K562 (cell line): Measurements from ENCODE around the gene ITPR1. TPM values are rescaled to one million over a fixed set of nuclear protein-coding genes. Genes with fewer than 3 reads are reported as not detected.

ENCODE experiments used
- FOXK2 ChIP-seq, 2 experiments: fragments of 450-650 bp; IDR thresholded peaks in 1 of 2; conservative IDR thresholded peaks in 1 of 2; 2 replicates each; pipeline ENCODE4 v1.6.1; 2016; ENCODE audit warnings: low read depth in 2 of 2, mild to moderate bottlenecking in 1 of 2
- MAFK ChIP-seq: IDR thresholded peaks from 2 replicates; pipeline ENCODE4 v1.6.1; 2011; ENCODE audit warnings: low read length, improper control_type of control experiment
- MAZ ChIP-seq, 2 experiments: fragments of 450-650 bp in 1 of 2; sonication (generic) in 1 of 2; formaldehyde crosslinking; IDR thresholded peaks in 1 of 2; conservative IDR thresholded peaks in 1 of 2; 2 replicates each; pipeline versions ENCODE4 v1.4.0 to v1.5.0; 2020; ENCODE audit warnings: mild to moderate bottlenecking in 1 of 2, missing genetic modification reagents in 1 of 2
- MTA3 ChIP-seq: fragments of 450-650 bp; formaldehyde crosslinking; IDR thresholded peaks from 2 replicates; pipeline ENCODE4 v1.6.1; 2017; ENCODE audit warnings: mild to moderate bottlenecking, borderline replicate concordance
- NBN ChIP-seq: fragments of 450-650 bp; IDR thresholded peaks from 2 replicates; pipeline ENCODE4 v1.6.1; 2016; ENCODE audit warnings: low read depth, mild to moderate bottlenecking
- RFX1 ChIP-seq: fragments of 450-650 bp; IDR thresholded peaks from 2 replicates; pipeline ENCODE4 v1.6.1; 2016; ENCODE audit warnings: mild to moderate bottlenecking, moderate library complexity
- SOX6 ChIP-seq: fragments of 450-650 bp; IDR thresholded peaks from 2 replicates; pipeline ENCODE4 v1.6.1; 2014; ENCODE audit warnings: mild to moderate bottlenecking
- SREBF1 ChIP-seq: fragments of 150-350 bp; IDR thresholded peaks from 2 replicates; pipeline ENCODE4 v1.6.1; 2014; ENCODE audit warnings: antibody characterized with exemption, low read depth, low read length, borderline replicate concordance
- STAT5B ChIP-seq: fragments of 250-450 bp; sonication (Bioruptor Pico); IDR thresholded peaks from 2 replicates; pipeline ENCODE4 v1.8.0; 2021; ENCODE audit warnings: mild to moderate bottlenecking, inconsistent platforms
- ZNF589 ChIP-seq: fragments of 200-800 bp; sonication (Bioruptor generic); IDR thresholded peaks from 2 replicates; pipeline ENCODE4 v1.6.1; 2016; ENCODE audit warnings: low read depth, missing genetic modification characterization, missing compliant biosample characterization
- ZNF707 ChIP-seq: fragments of 250-450 bp; sonication (Bioruptor Pico); conservative IDR thresholded peaks from 2 replicates; pipeline ENCODE4 v1.8.0; 2022; ENCODE audit warnings: inconsistent platforms, mild to moderate bottlenecking, moderate library complexity
- polyA plus RNA-seq, 8 experiments: library from polyadenylated mRNA; depleted of rRNA in 4 of 8; stranded (reverse) in 5 of 8; unstranded in 3 of 8; fragments of >200 nt; fragmentation: Nextera tagmentation in 2 of 8; fragmentation: Illumina TruSeq in 1 of 8; extraction: Ambion mirVana in 2 of 8; extraction: Trizol in 1 of 8; gene quantifications; 2 replicates each; pipeline versions ENCODE4 v1.2.1 to v1.2.3, GENCODE V29; 2011 to 2014; ENCODE audit warnings: inconsistent platforms in 1 of 8, missing spikeins in 1 of 8
- total RNA-seq, 7 experiments: library from RNA; depleted of rRNA in 6 of 7; stranded (reverse); fragments of >200 nt in 6 of 7; fragmentation: Illumina TruSeq in 2 of 7; extraction: Trizol in 2 of 7; gene quantifications; 2 replicates each; pipeline versions ENCODE4 v1.2.1 to v1.2.3, GENCODE V29; 2011 to 2021; ENCODE audit warnings: low replicate concordance in 1 of 7
- TF ChIP-seq, protein P1 (sequence below): fragments of 450-650 bp; formaldehyde crosslinking; IDR thresholded peaks from 2 replicates; pipeline ENCODE4 v1.4.0; 2020; ENCODE audit warnings: mild to moderate bottlenecking, moderate library complexity
- TF ChIP-seq, protein P2 (sequence below), 2 experiments: fragments of 450-650 bp; formaldehyde crosslinking in 1 of 2; IDR thresholded peaks; 2 replicates each; pipeline versions ENCODE4 v1.4.0 to v1.6.1; 2014 to 2020; ENCODE audit warnings: mild to moderate bottlenecking in 2 of 2, borderline replicate concordance in 1 of 2, low read depth in 1 of 2
- TF ChIP-seq, protein P3 (sequence below): fragments of 250-450 bp; sonication (Bioruptor Pico); IDR thresholded peaks from 2 replicates; pipeline ENCODE4 v1.4.0; 2020; ENCODE audit warnings: mild to moderate bottlenecking

ITPR1 gene
- total and polyA plus RNA-seq, 9 of the 15 experiments (the other 6 are each of a cell fraction or from before 2014, with no cell fraction given) = 22.4 to 40.0 (median 27.4) TPM

DNA sequence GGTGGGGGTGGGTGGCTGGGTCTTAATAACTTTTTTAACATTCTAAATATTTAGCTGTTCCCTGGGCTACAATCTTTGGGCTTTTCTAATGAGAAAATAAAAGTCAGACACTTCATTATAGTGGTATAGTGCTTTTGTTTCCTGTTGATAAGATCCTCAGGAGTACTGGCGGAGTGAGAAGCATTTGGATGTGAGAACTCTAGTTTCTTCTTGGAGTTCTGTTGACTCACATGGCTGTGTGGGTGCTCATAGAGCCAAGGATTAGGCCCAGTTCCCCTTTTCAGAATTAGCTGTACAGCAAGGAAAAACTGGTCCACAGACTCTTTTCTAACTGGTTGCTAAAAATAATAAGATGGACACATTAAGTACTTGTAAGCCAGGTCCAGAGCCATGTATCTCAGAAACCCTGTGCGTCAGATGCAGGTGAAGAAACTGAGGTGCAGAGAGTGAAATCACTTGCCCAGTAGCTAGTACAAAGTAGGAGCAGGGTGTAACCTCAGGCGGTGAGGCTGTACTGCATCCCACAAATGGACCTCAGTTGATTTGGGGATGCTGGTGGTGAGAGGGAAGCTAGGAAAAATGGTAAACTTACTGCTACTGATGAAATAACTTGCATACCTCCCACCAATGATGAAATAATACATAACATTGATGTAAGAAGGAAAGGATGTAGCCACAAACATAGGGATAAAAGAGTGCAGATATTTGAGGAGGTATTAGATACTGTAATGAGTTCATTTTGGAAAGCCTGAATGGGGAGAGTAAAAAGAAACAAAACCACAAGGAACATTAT, 2.3 kb downstream of the ITPR1 start (continued):
- TF ChIP-seq, protein P1, sequence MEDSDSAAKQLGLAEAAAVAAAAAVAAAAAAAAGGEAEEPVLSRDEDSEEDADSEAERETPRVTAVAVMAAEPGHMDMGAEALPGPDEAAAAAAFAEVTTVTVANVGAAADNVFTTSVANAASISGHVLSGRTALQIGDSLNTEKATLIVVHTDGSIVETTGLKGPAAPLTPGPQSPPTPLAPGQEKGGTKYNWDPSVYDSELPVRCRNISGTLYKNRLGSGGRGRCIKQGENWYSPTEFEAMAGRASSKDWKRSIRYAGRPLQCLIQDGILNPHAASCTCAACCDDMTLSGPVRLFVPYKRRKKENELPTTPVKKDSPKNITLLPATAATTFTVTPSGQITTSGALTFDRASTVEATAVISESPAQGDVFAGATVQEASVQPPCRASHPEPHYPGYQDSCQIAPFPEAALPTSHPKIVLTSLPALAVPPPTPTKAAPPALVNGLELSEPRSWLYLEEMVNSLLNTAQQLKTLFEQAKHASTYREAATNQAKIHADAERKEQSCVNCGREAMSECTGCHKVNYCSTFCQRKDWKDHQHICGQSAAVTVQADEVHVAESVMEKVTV (CRISPR knock-in tag) = 0 out of 2 replicates have a peak, but pooled peaks have one; percentile 4
- TF ChIP-seq SOX6 (peak; percentile 81), ZNF589 (CRISPR knock-in tag) (peak; percentile 86), MTA3 (peak; percentile 53; the same call in 1 of the 2 replicates), ZNF707 (no peak), FOXK2 (conservative IDR thresholded peaks at IDR 0.05 in 1 of 2, IDR thresholded peaks at IDR 0.05 in 1 of 2; ENCODE audit: low read depth in 2 of 2) (0 out of 4 replicates have a peak, but pooled peaks of 1 of the 2 experiments have one; percentile 4), SREBF1 (no peak), STAT5B (CRISPR knock-in tag) (no peak), RFX1 (peak; percentile 45), MAZ (CRISPR knock-in tag; conservative IDR thresholded peaks at IDR 0.05 in 1 of 2, IDR thresholded peaks at IDR 0.05 in 1 of 2) (0 out of 4 replicates have a peak, but pooled peaks of 1 of the 2 experiments have one; percentile 27), NBN (peak; percentile 19; the same call in 1 of the 2 replicates), MAFK (no peak)
- TF ChIP-seq, protein P2, sequence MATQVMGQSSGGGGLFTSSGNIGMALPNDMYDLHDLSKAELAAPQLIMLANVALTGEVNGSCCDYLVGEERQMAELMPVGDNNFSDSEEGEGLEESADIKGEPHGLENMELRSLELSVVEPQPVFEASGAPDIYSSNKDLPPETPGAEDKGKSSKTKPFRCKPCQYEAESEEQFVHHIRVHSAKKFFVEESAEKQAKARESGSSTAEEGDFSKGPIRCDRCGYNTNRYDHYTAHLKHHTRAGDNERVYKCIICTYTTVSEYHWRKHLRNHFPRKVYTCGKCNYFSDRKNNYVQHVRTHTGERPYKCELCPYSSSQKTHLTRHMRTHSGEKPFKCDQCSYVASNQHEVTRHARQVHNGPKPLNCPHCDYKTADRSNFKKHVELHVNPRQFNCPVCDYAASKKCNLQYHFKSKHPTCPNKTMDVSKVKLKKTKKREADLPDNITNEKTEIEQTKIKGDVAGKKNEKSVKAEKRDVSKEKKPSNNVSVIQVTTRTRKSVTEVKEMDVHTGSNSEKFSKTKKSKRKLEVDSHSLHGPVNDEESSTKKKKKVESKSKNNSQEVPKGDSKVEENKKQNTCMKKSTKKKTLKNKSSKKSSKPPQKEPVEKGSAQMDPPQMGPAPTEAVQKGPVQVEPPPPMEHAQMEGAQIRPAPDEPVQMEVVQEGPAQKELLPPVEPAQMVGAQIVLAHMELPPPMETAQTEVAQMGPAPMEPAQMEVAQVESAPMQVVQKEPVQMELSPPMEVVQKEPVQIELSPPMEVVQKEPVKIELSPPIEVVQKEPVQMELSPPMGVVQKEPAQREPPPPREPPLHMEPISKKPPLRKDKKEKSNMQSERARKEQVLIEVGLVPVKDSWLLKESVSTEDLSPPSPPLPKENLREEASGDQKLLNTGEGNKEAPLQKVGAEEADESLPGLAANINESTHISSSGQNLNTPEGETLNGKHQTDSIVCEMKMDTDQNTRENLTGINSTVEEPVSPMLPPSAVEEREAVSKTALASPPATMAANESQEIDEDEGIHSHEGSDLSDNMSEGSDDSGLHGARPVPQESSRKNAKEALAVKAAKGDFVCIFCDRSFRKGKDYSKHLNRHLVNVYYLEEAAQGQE (IDR thresholded peaks at IDR 0.05; ENCODE audit: borderline replicate concordance) = peak; percentile 11; the same call in 1 of the 2 replicates
- TF ChIP-seq, protein P2 (CRISPR knock-in tag; IDR thresholded peaks at IDR 0.05; ENCODE audit: low read depth) = no peak
- TF ChIP-seq, protein P3, sequence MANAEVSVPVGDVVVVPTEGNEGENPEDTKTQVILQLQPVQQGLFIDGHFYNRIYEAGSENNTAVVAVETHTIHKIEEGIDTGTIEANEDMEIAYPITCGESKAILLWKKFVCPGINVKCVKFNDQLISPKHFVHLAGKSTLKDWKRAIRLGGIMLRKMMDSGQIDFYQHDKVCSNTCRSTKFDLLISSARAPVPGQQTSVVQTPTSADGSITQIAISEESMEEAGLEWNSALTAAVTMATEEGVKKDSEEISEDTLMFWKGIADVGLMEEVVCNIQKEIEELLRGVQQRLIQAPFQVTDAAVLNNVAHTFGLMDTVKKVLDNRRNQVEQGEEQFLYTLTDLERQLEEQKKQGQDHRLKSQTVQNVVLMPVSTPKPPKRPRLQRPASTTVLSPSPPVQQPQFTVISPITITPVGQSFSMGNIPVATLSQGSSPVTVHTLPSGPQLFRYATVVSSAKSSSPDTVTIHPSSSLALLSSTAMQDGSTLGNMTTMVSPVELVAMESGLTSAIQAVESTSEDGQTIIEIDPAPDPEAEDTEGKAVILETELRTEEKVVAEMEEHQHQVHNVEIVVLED (CRISPR knock-in tag) = 0 out of 2 replicates have a peak, but pooled peaks have one; percentile 8
